GM20000 (cell line): ENCODE results near the gene KNOP1.

Experiments
- DNase-seq: peaks from one replicate; pipeline ENCODE4 v3.0.0; 2012; ENCODE audit warnings: low spot score
- TF ChIP-seq, protein P1 (sequence below): IDR thresholded peaks from 2 replicates; pipeline ENCODE4 v1.5.1; 2012; ENCODE audit warnings: mild to moderate bottlenecking, control low read depth; ENCODE audit errors: extremely low read depth, missing control alignments

KNOP1 gene

DNA sequence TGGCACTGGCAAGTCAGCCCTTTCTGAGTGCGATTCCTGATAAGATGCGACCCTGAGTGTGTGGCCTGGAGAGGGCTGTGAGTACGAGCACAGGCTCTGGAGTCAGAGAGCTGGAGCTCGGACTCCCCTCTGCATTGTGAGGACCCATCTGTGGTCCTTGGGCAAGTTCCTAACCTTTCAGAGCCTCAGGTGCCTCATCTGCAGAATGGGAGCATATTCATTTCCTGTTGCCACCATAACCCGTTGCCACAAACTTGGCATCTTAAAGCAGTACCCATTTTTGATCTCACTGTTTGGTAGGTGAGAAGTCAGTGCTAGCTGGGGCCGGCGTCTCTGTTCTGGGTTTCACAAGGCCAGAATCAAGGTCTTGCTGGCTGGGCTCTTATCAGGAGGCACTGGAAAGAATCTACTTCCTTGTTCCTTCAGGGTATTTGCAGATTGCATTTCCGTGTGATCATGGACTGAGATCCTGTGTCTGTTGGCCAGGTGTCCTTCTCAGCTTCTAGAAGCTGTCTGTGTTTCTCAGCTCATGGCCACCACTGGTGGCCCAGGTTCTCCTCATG lies 20.2 kb downstream of the KNOP1 start:
- TF ChIP-seq, protein P1, sequence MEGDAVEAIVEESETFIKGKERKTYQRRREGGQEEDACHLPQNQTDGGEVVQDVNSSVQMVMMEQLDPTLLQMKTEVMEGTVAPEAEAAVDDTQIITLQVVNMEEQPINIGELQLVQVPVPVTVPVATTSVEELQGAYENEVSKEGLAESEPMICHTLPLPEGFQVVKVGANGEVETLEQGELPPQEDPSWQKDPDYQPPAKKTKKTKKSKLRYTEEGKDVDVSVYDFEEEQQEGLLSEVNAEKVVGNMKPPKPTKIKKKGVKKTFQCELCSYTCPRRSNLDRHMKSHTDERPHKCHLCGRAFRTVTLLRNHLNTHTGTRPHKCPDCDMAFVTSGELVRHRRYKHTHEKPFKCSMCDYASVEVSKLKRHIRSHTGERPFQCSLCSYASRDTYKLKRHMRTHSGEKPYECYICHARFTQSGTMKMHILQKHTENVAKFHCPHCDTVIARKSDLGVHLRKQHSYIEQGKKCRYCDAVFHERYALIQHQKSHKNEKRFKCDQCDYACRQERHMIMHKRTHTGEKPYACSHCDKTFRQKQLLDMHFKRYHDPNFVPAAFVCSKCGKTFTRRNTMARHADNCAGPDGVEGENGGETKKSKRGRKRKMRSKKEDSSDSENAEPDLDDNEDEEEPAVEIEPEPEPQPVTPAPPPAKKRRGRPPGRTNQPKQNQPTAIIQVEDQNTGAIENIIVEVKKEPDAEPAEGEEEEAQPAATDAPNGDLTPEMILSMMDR: no peak
- no peak for DNase-seq

DNA sequence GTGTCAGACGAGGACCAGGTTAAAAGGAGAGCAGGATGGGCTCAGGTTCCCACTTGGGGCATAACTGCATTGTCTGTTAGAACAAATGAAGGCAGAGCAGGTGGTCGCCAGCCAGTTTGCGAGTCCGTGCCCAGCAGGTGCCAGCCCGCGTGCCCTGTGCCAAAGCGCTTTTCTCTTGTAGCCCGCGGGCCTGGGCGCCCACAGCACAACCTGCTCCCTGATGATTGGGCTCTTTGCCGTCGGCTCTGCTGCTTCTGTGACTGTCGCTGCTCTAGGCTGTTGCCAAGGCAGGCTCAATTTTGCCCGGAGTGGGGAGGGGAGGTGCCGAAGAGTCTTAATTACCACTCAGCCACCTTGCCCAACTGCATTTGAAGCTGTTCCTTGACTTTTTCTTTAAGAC lies 21.1 kb downstream of the KNOP1 start:
- no peak for DNase-seq
- TF ChIP-seq, protein P1: no peak

DNA sequence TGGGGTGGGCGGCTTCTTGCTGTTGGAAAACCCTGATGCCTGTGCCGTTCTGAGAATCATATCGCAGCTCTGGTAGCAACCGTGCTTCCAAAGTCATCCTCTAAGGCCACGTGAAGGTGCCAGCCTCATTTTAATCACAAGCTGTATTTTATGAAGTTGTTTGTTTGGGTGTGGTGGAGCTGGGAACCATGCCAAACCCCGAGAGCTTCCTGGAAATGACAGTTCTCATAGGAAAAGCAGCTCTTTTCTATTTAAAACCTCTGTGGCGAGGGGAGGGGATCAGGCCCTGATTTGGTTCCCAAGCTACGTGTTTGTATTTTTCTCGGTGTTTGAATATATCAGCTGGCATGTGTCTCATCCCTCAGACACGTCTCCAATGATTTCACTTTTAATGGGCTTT lies 21.7 kb downstream of the KNOP1 start:
- TF ChIP-seq, protein P1: no peak
- no peak for DNase-seq

DNA sequence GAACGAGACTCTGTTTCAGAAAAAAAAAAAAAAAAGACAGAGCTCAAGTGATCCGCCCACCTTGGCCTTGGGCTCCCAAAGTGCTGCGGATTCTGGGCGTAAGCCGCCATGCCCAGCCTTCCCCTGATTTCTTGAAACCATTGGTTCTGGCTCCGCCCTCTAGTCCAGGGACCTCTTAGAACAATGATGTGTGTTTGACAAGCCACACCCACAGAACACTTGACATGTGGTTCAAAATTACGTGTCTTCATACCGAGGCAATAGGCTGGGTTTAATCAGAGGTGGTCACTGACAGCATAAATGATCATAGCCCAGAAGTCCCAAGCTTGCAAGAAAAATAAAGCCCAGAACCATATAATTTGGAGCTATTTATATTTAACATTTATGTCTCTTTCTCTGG lies 23.0 kb downstream of the KNOP1 start:
- no peak for DNase-seq
- TF ChIP-seq, protein P1: no peak

GRCh38 chr16:19691161-19691711 lies 26.8 kb downstream of the KNOP1 start:
- TF ChIP-seq, protein P1: no peak
- no peak for DNase-seq

- DNase-seq: no peak
- TF ChIP-seq, protein P1: no peak
Measured at GRCh38 chr16:19690196-19690595, 27.8 kb downstream of the KNOP1 start.

GRCh38 chr16:19689342-19689741 lies 28.7 kb downstream of the KNOP1 start:
- no peak for DNase-seq
- TF ChIP-seq, protein P1: no peak
